HepG2 (cell line): ENCODE results near the gene CENATAC. TPM values are rescaled to one million over a fixed set of nuclear protein-coding genes. Genes with fewer than 3 reads are reported as not detected.

Experiments used
- DPF2 ChIP-seq: sonication (generic); formaldehyde crosslinking; IDR thresholded peaks from 2 replicates; pipeline ENCODE4 v1.4.0; 2020; ENCODE audit warnings: mild to moderate bottlenecking, low read depth, missing genetic modification reagents, borderline replicate concordance
- ETV5 ChIP-seq: IDR thresholded peaks from 2 replicates; pipeline ENCODE4 v1.6.1; 2018; ENCODE audit warnings: missing biosample characterization, missing genetic modification reagents, inconsistent platforms, borderline replicate concordance
- FOSL2 ChIP-seq: sonication (generic); formaldehyde crosslinking; IDR thresholded peaks from 2 replicates; pipeline ENCODE4 v1.4.0; 2020; ENCODE audit warnings: missing genetic modification reagents
- HNF4G ChIP-seq, 2 experiments: sonication (generic) in 1 of 2; formaldehyde crosslinking in 1 of 2; IDR thresholded peaks; 2 replicates each; pipeline versions ENCODE4 v1.4.0 to v1.6.1; 2011 to 2020; ENCODE audit warnings: borderline replicate concordance in 2 of 2, low read depth in 2 of 2, mild to moderate bottlenecking in 2 of 2, low read length in 1 of 2, missing genetic modification reagents in 1 of 2, moderate library complexity in 1 of 2
- KMT2B ChIP-seq: IDR thresholded peaks from 2 replicates; pipeline ENCODE4 v1.6.1; 2016; ENCODE audit warnings: missing genetic modification reagents, missing compliant biosample characterization
- MAFK ChIP-seq, 2 experiments: IDR thresholded peaks in 1 of 2; conservative IDR thresholded peaks in 1 of 2; 2 replicates each; pipeline ENCODE4 v1.6.1; 2011; ENCODE audit warnings: improper control_type of control experiment in 2 of 2, low read length in 2 of 2
- MED1 ChIP-seq: sonication (generic); formaldehyde crosslinking; IDR thresholded peaks from 2 replicates; pipeline ENCODE4 v1.4.0; 2020; ENCODE audit warnings: missing genetic modification reagents
- MYC ChIP-seq: sonication (generic); formaldehyde crosslinking; IDR thresholded peaks from 2 replicates; pipeline ENCODE4 v1.9.0; 2021; ENCODE audit warnings: missing genetic modification reagents, borderline replicate concordance
- MYNN ChIP-seq: sonication (generic); formaldehyde crosslinking; IDR thresholded peaks from 2 replicates; pipeline ENCODE4 v1.4.0; 2020; ENCODE audit warnings: mild to moderate bottlenecking, low read depth, missing genetic modification reagents
- NCOR1 ChIP-seq: fragments of 200-600 bp; sonication (generic); IDR thresholded peaks from 2 replicates; pipeline ENCODE4 v1.7.0; 2017; ENCODE audit warnings: antibody characterized with exemption, low read length, borderline replicate concordance
- NFYC ChIP-seq: IDR thresholded peaks from 2 replicates; pipeline ENCODE4 v1.6.1; 2016; ENCODE audit warnings: missing genetic modification reagents, missing compliant biosample characterization
- NR2C2 ChIP-seq: sonication (generic); formaldehyde crosslinking; IDR thresholded peaks from 2 replicates; pipeline ENCODE4 v1.4.0; 2020; ENCODE audit warnings: missing genetic modification reagents, mild to moderate bottlenecking, moderate library complexity, borderline replicate concordance
- NR2F1 ChIP-seq, 2 experiments: fragments of 450-650 bp in 1 of 2; formaldehyde crosslinking in 1 of 2; IDR thresholded peaks; 2 replicates each; pipeline versions ENCODE4 v1.5.0 to v1.6.1; 2016 to 2020; ENCODE audit warnings: mild to moderate bottlenecking in 1 of 2, missing compliant biosample characterization in 1 of 2, missing genetic modification reagents in 1 of 2, moderate library complexity in 1 of 2
- POLR2AphosphoS5 ChIP-seq: IDR thresholded peaks from 2 replicates; pipeline ENCODE4 v1.6.1; 2012; ENCODE audit warnings: low read depth, low read length
- RXRA ChIP-seq: sonication (generic); formaldehyde crosslinking; IDR thresholded peaks from 2 replicates; pipeline ENCODE4 v1.5.1; 2020; ENCODE audit warnings: missing genetic modification reagents
- SSRP1 ChIP-seq: IDR thresholded peaks from 2 replicates; pipeline ENCODE4 v1.6.1; 2016; ENCODE audit warnings: control low read depth
- ZC3H13 ChIP-seq: sonication (generic); formaldehyde crosslinking; IDR thresholded peaks from 2 replicates; pipeline ENCODE4 v1.8.1; 2023; ENCODE audit warnings: mild to moderate bottlenecking, missing genetic modification reagents, moderate library complexity
- ZFP90 ChIP-seq: sonication (generic); formaldehyde crosslinking; IDR thresholded peaks from 2 replicates; pipeline ENCODE4 v1.8.0; 2022; ENCODE audit warnings: missing genetic modification reagents, mild to moderate bottlenecking, inconsistent platforms, borderline replicate concordance
- ZFY ChIP-seq: sonication (generic); formaldehyde crosslinking; IDR thresholded peaks from 2 replicates; pipeline ENCODE4 v1.4.0; 2020; ENCODE audit warnings: missing genetic modification reagents
- ZNF383 ChIP-seq: sonication (generic); formaldehyde crosslinking; IDR thresholded peaks from 2 replicates; pipeline ENCODE4 v1.4.0; 2020; ENCODE audit warnings: missing genetic modification reagents, mild to moderate bottlenecking, borderline replicate concordance
- ZNF672 ChIP-seq: sonication (generic); formaldehyde crosslinking; IDR thresholded peaks from 2 replicates; pipeline ENCODE4 v1.8.1; 2022; ENCODE audit warnings: missing genetic modification reagents
- ZSCAN25 ChIP-seq: sonication (generic); formaldehyde crosslinking; IDR thresholded peaks from 2 replicates; pipeline ENCODE4 v1.8.0; 2022; ENCODE audit warnings: mild to moderate bottlenecking, missing genetic modification reagents
- polyA plus RNA-seq, 8 experiments: library from polyadenylated mRNA; depleted of rRNA in 3 of 8; stranded (reverse) in 7 of 8; unstranded in 1 of 8; fragments of >200 nt; fragmentation: Illumina TruSeq in 4 of 8; extraction: Trizol in 4 of 8; gene quantifications; 2 replicates each; pipeline versions ENCODE4 v1.2.1 to v1.2.3, GENCODE V29; 2011 to 2016; ENCODE audit warnings: low read depth in 4 of 8, missing spikeins in 1 of 8, mixed read lengths in 1 of 8; ENCODE audit not compliant: insufficient read depth in 1 of 8
- total RNA-seq, 5 experiments: library from RNA; depleted of rRNA; stranded (reverse); fragments of >200 nt; fragmentation: Illumina TruSeq; extraction: Trizol; gene quantifications; 2 replicates each; pipeline ENCODE4 v1.2.3, GENCODE V29; 2016; ENCODE audit warnings: low read depth in 1 of 5
- TF ChIP-seq, protein P1 (sequence below): sonication (generic); formaldehyde crosslinking; IDR thresholded peaks from 2 replicates; pipeline ENCODE4 v1.4.0; 2020; ENCODE audit warnings: missing genetic modification reagents, mild to moderate bottlenecking, borderline replicate concordance
- TF ChIP-seq, protein P2 (sequence below): IDR thresholded peaks from 2 replicates; pipeline ENCODE4 v1.6.1; 2012; ENCODE audit warnings: inconsistent platforms
- TF ChIP-seq, protein P3 (sequence below): sonication (generic); formaldehyde crosslinking; IDR thresholded peaks from 2 replicates; pipeline ENCODE4 v1.5.0; 2020; ENCODE audit warnings: missing genetic modification reagents
- TF ChIP-seq, protein P4 (sequence below): IDR thresholded peaks from 2 replicates; pipeline ENCODE4 v1.6.1; 2016; ENCODE audit warnings: low read depth, borderline replicate concordance

The CENATAC gene
- total and polyA plus RNA-seq, 2 of the 13 experiments (the other 11 are each of a cell fraction or from before 2014, with no cell fraction given), result 21.7 to 25.0 TPM

DNA sequence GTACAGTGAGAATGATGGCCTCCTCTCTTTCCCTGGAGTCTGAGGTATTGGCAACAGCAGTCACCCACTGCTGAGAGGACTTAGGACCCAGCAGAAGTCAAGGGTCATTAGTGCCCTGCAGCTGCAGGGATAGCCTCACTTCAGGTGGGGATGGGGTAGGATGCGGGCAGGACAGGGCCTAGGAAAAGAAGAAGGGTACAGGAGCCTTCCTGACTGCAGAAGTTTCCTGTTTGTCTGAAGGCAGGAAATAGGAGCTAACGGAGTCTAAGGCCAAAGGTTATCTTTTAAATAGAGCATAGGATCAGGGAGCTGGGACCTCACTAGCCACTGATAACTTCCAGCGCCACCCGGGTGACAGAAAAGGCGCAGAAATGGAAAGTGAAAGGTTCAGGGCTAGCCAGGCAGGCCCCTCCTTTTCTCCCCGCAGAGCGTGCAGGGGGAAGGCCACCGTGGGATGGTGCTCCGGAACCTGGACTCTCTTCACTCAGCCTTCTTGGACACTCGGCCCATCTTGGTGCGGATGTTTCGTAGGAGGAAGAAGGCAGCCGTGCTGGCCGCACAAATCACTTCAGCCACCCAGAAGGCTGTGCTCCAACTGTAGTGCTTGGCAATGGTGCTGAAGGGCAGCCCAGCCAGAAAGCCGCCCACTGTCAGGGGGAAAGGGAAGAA, 26.6 kb downstream of the CENATAC start (continued):
- TF ChIP-seq NR2F1 (CRISPR knock-in tag; IDR thresholded peaks at IDR 0.05) (peak; percentile 61 to 69), ZC3H13 (0 out of 2 replicates have a peak, but pooled peaks have one; percentile 58), HNF4G (IDR thresholded peaks at IDR 0.05; ENCODE audit: borderline replicate concordance, low read depth, low read length) (peak; percentile 46), HNF4G (CRISPR knock-in tag; IDR thresholded peaks at IDR 0.05; ENCODE audit: borderline replicate concordance, low read depth) (0 out of 2 replicates have a peak, but pooled peaks have one; percentile 17), ZSCAN25 (peak; percentile 54), MAFK (conservative IDR thresholded peaks at IDR 0.05 in 1 of 2, IDR thresholded peaks at IDR 0.05 in 1 of 2; ENCODE audit: low read length in 2 of 2) (no peak), MYNN (peak; percentile 21; the same call in 1 of the 2 replicates), ZFP90 (no peak), RXRA (CRISPR knock-in tag) (peak; percentile 25; the same call in 1 of the 2 replicates), MED1 (peak; percentile 75), DPF2 (CRISPR knock-in tag) (0 out of 2 replicates have a peak, but pooled peaks have one; percentile 23), KMT2B (CRISPR knock-in tag) (peak; percentile 33; the same call in 1 of the 2 replicates), SSRP1 (CRISPR knock-in tag) (peak; percentile 70; the same call in 1 of the 2 replicates), ZFY (CRISPR knock-in tag) (peak; percentile 35; the same call in 1 of the 2 replicates), NR2C2 (peak; percentile 83), NCOR1 (peak; percentile 55; the same call in 1 of the 2 replicates), ZNF383 (CRISPR knock-in tag) (no peak), FOSL2 (CRISPR knock-in tag) (0 out of 2 replicates have a peak, but pooled peaks have one; percentile 2), NFYC (CRISPR knock-in tag) (no peak), POLR2AphosphoS5 (0 out of 2 replicates have a peak, but pooled peaks have one; percentile 23), ETV5 (CRISPR knock-in tag) (peak; percentile 39; the same call in 1 of the 2 replicates), ZNF672 (no peak), MYC (CRISPR knock-in tag) (peak; percentile 41; the same call in 1 of the 2 replicates)
- TF ChIP-seq, protein P1, sequence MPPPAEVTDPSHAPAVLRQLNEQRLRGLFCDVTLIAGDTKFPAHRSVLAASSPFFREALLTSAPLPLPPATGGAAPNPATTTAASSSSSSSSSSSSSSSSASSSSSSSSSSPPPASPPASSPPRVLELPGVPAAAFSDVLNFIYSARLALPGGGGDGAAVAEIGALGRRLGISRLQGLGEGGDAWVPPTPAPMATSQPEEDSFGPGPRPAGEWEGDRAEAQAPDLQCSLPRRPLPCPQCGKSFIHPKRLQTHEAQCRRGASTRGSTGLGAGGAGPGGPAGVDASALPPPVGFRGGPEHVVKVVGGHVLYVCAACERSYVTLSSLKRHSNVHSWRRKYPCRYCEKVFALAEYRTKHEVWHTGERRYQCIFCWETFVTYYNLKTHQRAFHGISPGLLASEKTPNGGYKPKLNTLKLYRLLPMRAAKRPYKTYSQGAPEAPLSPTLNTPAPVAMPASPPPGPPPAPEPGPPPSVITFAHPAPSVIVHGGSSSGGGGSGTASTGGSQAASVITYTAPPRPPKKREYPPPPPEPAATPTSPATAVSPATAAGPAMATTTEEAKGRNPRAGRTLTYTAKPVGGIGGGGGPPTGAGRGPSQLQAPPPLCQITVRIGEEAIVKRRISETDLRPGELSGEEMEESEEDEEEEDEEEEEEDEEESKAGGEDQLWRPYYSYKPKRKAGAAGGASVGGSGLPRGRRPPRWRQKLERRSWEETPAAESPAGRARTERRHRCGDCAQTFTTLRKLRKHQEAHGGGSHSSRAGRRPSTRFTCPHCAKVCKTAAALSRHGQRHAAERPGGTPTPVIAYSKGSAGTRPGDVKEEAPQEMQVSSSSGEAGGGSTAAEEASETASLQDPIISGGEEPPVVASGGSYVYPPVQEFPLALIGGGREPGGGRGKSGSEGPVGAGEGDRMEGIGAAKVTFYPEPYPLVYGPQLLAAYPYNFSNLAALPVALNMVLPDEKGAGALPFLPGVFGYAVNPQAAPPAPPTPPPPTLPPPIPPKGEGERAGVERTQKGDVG (CRISPR knock-in tag), result 0 out of 2 replicates have a peak, but pooled peaks have one; percentile 41
- TF ChIP-seq, protein P2, sequence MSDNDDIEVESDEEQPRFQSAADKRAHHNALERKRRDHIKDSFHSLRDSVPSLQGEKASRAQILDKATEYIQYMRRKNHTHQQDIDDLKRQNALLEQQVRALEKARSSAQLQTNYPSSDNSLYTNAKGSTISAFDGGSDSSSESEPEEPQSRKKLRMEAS, result peak; percentile 13; the same call in 1 of the 2 replicates
- TF ChIP-seq, protein P3, sequence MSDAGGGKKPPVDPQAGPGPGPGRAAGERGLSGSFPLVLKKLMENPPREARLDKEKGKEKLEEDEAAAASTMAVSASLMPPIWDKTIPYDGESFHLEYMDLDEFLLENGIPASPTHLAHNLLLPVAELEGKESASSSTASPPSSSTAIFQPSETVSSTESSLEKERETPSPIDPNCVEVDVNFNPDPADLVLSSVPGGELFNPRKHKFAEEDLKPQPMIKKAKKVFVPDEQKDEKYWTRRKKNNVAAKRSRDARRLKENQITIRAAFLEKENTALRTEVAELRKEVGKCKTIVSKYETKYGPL (CRISPR knock-in tag), result no peak
- TF ChIP-seq, protein P4, sequence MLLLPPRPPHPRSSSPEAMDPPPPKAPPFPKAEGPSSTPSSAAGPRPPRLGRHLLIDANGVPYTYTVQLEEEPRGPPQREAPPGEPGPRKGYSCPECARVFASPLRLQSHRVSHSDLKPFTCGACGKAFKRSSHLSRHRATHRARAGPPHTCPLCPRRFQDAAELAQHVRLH, result no peak
